Heart left ventricle (tissue), 16 donors: ENCODE measurements around the gene PAN3. TPM values are rescaled to one million over a fixed set of nuclear protein-coding genes. Genes with fewer than 3 reads are reported as not detected.

Source experiments
- ATAC-seq, 4 donors: fragments of 200-7000 bp; cut with Tn5 transposase; one replicate each; pipeline ENCODE4 v1.9.1; 2020 to 2022; ENCODE audit warnings: moderate library complexity in 4 of 4, mild to moderate bottlenecking in 3 of 4, moderate number of reproducible peaks in 1 of 4
- DNase-seq, 5 donors: peaks; one replicate each; pipeline ENCODE4 v3.0.0-alpha.2; 2020
- H3K27ac ChIP-seq, 12 donors: fragments of 200-600 bp; sonication (generic) in 4 of 12; one replicate each; pipeline versions ENCODE4 v1.5.0 to v1.8.0; 2016 to 2022; ENCODE audit warnings: mild to moderate bottlenecking in 2 of 12
- H3K27me3 ChIP-seq, 9 donors: fragments of 200-600 bp; sonication (generic) in 2 of 9; one replicate each; pipeline versions ENCODE4 v1.5.1 to v1.8.0; 2016 to 2022; ENCODE audit warnings: mild to moderate bottlenecking in 3 of 9
- H3K36me3 ChIP-seq, 9 donors: fragments of 200-600 bp; sonication (generic) in 2 of 9; one replicate each; pipeline versions ENCODE4 v1.5.0 to v1.8.0; 2018 to 2022; ENCODE audit warnings: mild to moderate bottlenecking in 2 of 9
- H3K4me1 ChIP-seq, 12 donors: fragments of 200-600 bp; sonication (generic) in 4 of 12; one replicate each; pipeline versions ENCODE4 v1.5.0 to v1.8.0; 2016 to 2022; ENCODE audit warnings: mild to moderate bottlenecking in 3 of 12
- H3K4me3 ChIP-seq, 12 donors: fragments of 200-600 bp; sonication (generic) in 4 of 12; one replicate each; pipeline versions ENCODE4 v1.5.0 to v1.8.0; 2017 to 2022; ENCODE audit warnings: mild to moderate bottlenecking in 9 of 12, moderate library complexity in 4 of 12
- H3K9me3 ChIP-seq, 12 donors: fragments of 200-600 bp; sonication (generic) in 4 of 12; one replicate each; pipeline versions ENCODE4 v1.5.0 to v1.8.0; 2016 to 2022; ENCODE audit warnings: mild to moderate bottlenecking in 1 of 12
- POLR2A ChIP-seq, 2 donors: fragments of 450-650 bp; IDR thresholded peaks; one replicate each; pipeline ENCODE4 v1.6.1; 2017; ENCODE audit warnings: antibody characterized with exemption in 2 of 2, mild to moderate bottlenecking in 2 of 2, moderate library complexity in 2 of 2
- WGBS, 4 donors: extraction: QIAGEN DNeasy Blood & Tissue Kit in 2 of 4; methylation state at CpG; one replicate each; pipeline versions ENCODE4 v1.1.5 to v1.1.7; 2013 to 2018; 5-methylcytosine and 5-hydroxymethylcytosine counted together
- intact Hi-C, 10 donors: fragments of 100-400 bp; cut with DNase I; formaldehyde crosslinking; loops; one replicate each; pipeline versions ENCODE4 v1.11.1 to v1.14.2; 2022
- polyA plus RNA-seq, 2 donors: library from polyadenylated mRNA; stranded (reverse); fragments of 200-250 nt; gene quantifications; one replicate each; pipeline ENCODE4 v1.2.3, GENCODE V29; 2013
- total RNA-seq, 9 donors: library from RNA; depleted of rRNA in 2 of 9; stranded (reverse); fragments of >200 nt in 2 of 9; fragmentation: NEBNext Ultra II Directional in 3 of 9; extraction: Animal tissue kit (Norgen Biotek cat#: 25700) in 3 of 9; gene quantifications; one replicate each; pipeline versions ENCODE4 v1.1.0 to v1.2.4, GENCODE V29; 2016 to 2023
- TF ChIP-seq, protein P1 (sequence below), 12 donors: fragments of 200-600 bp; sonication (generic) in 4 of 12; IDR thresholded peaks; one replicate each; pipeline versions ENCODE4 v1.5.0 to v1.8.0; 2018 to 2022; ENCODE audit warnings: antibody characterized with exemption in 12 of 12, mild to moderate bottlenecking in 5 of 12
- donor health status: ischemic (EF 13 %, LVEDD 7.1; RV severe dilation, severe dysfunction).
- donor health status: healthy with polysubstance abuse.
- donor health status: DM: no; HTN: yes; CAD: no.
- donor health status: DM: no; HTN: no; CAD: no.
- donor health status: ischemic (EF 25% LVEDD 6.9; RV normal size, moderate dysfunction).
- donor health status: ischemic (EF 25% LVEDD 5.7; RV mildly dilated, moderate dysfunction).
- donor health status: healthy.
- donor health status: DM: yes; HTN: yes; CAD: no.
- donor health status: ischemic (EF 35%, LVEDD 5.7; RV mildly dilated, moderate dysfunction).
- donor health status: nonischemic (EF 11% LVEDD 7.7; RV severe dilation, severe dysfunction).
- donor health status: DM: yes; HTN: yes; CAD: no.
- donor health status: PGD.
- donor health status: ischemic (EF 29% LVEDD 5.4; RV normal size, mild dysfunction).
- donor health status: nonischemic (EF 23%, LVEDD 6.1; RV moderate dilation, normal function).

The PAN3 gene
- total and polyA plus RNA-seq, 11 donors, result 4.1 to 18.8 (median 9.2) TPM

DNA sequence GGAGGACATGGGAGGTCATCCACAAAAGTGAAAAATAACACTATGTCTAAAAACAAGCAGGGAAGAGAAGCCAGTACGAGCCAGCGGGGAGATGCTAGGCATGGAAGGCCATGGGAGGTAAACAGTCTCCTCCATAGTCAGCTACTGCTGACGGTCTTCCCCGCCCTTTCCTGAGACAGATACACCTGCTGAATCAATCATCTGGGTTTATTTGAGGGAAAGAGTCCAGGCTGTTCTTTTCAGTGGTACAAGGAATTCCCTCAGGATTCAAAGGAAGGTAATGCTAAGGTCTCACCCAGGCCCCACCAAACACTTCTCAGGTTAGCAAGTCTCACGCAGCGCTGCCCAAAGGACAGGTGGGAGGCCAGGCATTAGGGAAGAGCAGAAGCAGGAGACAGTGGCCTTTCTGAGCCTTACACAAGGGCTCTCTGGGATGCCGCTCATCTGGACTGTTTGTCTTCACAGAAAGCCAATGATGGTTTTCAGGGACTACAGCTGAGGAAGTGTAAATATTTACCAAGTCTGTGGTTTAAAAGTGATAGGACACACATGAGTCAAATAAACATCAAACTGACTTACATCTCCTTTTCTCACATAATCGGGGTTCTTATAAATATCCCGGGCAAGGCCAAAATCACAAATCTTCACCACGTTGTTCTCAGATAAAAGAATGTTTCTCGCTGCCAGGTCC lies 182.7 kb downstream of the PAN3 start:
- DNase-seq (no peak), ATAC-seq (peak in 1 of 4 donors; percentile 52)
- H3K36me3 ChIP-seq, result peaks cover 0 to 37% (median 5%) of the 10 kb centered on the region in 9 donors
- peak overlapping the region in 3 of 12 donors; percentile 18 to 43 (median 34) for H3K27ac ChIP-seq
- TF ChIP-seq, protein P1, sequence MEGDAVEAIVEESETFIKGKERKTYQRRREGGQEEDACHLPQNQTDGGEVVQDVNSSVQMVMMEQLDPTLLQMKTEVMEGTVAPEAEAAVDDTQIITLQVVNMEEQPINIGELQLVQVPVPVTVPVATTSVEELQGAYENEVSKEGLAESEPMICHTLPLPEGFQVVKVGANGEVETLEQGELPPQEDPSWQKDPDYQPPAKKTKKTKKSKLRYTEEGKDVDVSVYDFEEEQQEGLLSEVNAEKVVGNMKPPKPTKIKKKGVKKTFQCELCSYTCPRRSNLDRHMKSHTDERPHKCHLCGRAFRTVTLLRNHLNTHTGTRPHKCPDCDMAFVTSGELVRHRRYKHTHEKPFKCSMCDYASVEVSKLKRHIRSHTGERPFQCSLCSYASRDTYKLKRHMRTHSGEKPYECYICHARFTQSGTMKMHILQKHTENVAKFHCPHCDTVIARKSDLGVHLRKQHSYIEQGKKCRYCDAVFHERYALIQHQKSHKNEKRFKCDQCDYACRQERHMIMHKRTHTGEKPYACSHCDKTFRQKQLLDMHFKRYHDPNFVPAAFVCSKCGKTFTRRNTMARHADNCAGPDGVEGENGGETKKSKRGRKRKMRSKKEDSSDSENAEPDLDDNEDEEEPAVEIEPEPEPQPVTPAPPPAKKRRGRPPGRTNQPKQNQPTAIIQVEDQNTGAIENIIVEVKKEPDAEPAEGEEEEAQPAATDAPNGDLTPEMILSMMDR (IDR thresholded peaks at IDR 0.05), result no peak
- no peak for TF ChIP-seq POLR2A (IDR thresholded peaks at IDR 0.05)
- no peaks in the 10 kb centered on the region for H3K9me3 ChIP-seq
- WGBS, 4 donors, result 67 to 77% (median 74%) methylated on average over 11 of the region's 11 CpGs
- peaks cover 4 to 62% (median 27%) of the 10 kb centered on the region in 12 donors for H3K4me1 ChIP-seq
- no peaks in the 10 kb centered on the region for H3K27me3 ChIP-seq
- no peak overlapping the region for H3K4me3 ChIP-seq
- intact Hi-C loops, result loop anchor here in 8 of 10 donors (5.0 to 10.0 kb wide), 9 partner anchors 81 to 476 kb away; partner anchors contain the start of gene FLT1 (in 2 of the 8)

DNA sequence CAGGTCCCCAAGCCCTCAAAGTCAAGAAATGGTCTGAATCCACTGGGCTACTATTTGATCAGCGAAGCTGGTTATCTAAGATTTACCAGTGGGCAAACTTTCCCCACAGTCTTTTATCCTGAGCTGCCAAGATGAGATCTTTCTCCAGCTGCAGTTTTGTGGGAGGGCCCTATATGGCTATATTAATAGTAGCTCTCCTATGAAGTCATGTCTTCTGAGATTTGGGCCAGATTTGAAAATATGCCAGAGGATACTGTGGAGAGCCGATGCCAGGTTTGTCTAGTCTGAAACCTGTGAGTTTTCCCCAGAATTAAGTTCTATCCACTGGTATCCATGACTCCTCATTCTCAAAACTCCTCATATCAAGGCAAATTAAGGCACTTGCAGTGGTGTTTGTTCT lies 183.4 kb downstream of the PAN3 start:
- 65 to 83% (median 71%) methylated on average over 2 of the region's 2 CpGs for WGBS, 4 donors
- H3K4me3 ChIP-seq, result no peak overlapping the region
- intact Hi-C loops, result loop anchor here in 8 of 10 donors (2.0 to 10.0 kb wide), 11 partner anchors 81 to 476 kb away; partner anchors contain the start of gene FLT1 (in 2 of the 8)
- no peak for DNase-seq
- H3K4me1 ChIP-seq, result peaks cover 4 to 62% (median 27%) of the 10 kb centered on the region in 12 donors
- peak overlapping the region in 3 of 12 donors; percentile 18 to 43 (median 34) for H3K27ac ChIP-seq
- H3K9me3 ChIP-seq, result no peaks in the 10 kb centered on the region
- no peak for ATAC-seq
- no peaks in the 10 kb centered on the region for H3K27me3 ChIP-seq
- TF ChIP-seq, protein P1 (IDR thresholded peaks at IDR 0.05), result no peak
- TF ChIP-seq POLR2A (IDR thresholded peaks at IDR 0.05), result no peak
- H3K36me3 ChIP-seq, result peaks cover 0 to 39% (median 5%) of the 10 kb centered on the region in 9 donors

DNA sequence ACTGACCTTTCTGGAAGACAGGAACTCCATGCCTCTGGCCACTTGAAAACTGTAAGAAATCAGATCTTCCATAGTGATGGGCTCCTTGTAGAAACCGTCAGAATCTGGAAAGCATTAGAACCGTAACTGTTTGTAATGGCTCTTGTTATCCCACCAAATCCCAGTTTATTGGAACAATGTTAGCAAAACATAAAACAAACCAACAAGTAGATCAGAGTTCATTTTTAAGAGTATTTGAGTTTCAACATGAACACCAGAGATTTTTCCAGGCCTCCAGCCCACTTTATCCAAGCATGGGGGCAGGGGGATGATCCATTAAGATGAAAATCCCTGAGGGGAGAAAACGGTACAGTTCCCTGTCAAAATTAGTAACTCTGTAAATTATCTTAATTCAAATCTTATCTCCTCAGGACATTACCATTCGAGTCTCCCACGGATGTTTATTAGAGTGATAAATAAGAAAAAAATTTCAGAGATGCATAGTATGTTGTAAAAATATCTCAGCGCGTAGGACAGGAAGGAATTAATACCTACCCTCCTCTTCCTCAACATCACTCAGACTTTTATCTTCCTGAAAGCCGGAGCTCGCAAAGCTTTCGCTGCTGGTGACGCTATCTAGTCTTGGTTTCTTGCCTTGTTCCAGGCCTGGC lies 184.0 kb downstream of the PAN3 start:
- DNase-seq (no peak), ATAC-seq (no peak)
- Histone ChIP-seq H3K36me3 (peaks cover 0 to 39% (median 5%) of the 10 kb centered on the region in 9 donors), H3K4me3 (no peak overlapping the region), H3K9me3 (no peaks in the 10 kb centered on the region), H3K27me3 (no peaks in the 10 kb centered on the region), H3K4me1 (peaks cover 4 to 62% (median 25%) of the 10 kb centered on the region in 12 donors), H3K27ac (peak overlapping the region in 4 of 12 donors; percentile 10 to 43 (median 26))
- intact Hi-C loops, result loop anchor here in 8 of 10 donors (2.0 to 10.0 kb wide), 11 partner anchors 80 to 475 kb away; partner anchors contain the start of gene FLT1 (in 2 of the 8)
- WGBS, 4 donors, result 52 to 67% (median 61%) methylated on average over 11 of the region's 11 CpGs
- TF ChIP-seq POLR2A (IDR thresholded peaks at IDR 0.05), result no peak
- TF ChIP-seq, protein P1 (IDR thresholded peaks at IDR 0.05), result no peak
